Loucy (cell line): ENCODE measurements around the gene TMEM95.

Experiments
- CTCF ChIP-seq: fragments of 200-600 bp; sonication (generic); conservative IDR thresholded peaks from 2 replicates; pipeline ENCODE4 v1.5.1; 2014; ENCODE audit warnings: mild to moderate bottlenecking, antibody characterized with exemption, low read length
- EZH2phosphoT487 ChIP-seq: fragments of 200-600 bp; IDR thresholded peaks from 2 replicates; pipeline ENCODE4 v1.6.1; 2018; ENCODE audit warnings: antibody characterized with exemption, mild to moderate bottlenecking, moderate library complexity, borderline replicate concordance

DNA sequence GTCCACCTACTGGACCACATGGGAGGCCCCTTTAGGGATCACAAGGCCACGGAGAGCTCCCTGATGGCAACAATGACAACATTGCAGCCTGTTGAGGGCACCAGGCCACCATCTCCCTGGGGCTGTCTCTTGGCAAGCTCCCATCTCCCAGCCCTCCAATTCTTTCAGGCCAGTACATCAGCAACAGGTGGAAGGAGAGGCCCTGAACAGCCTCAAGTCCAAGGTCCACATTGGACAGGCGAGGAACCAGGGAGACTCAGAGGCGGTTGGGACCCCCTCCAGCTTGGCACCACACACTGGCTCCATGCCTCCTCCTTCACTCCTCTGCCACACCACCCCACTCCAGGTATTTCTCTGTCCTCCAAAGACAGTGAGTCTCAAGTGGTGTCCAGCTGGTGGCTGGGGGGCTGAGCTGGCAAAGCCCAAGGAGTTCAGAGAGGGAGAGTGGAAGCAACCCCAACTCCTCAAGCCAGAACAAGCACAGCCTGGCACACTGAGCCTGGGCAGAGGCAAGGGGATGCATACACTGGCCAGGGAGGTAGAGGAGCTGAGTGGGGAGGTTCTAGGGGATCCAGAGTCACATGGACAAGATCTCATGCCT lies 19.9 kb upstream of the TMEM95 start:
- TF ChIP-seq CTCF: no peak
- TF ChIP-seq EZH2phosphoT487: no peak
